DOHH2 (cell line): ENCODE results near the gene MYO5A.

Source experiments
- EZH2phosphoT487 ChIP-seq: fragments of 200-600 bp; sonication (generic); IDR thresholded peaks from 2 replicates; pipeline ENCODE4 v1.6.1; 2017; ENCODE audit warnings: borderline replicate concordance, mild to moderate bottlenecking, antibody characterized with exemption, low read length, moderate library complexity, mixed read lengths
- TF ChIP-seq, protein P1 (sequence below): fragments of 200-600 bp; sonication (generic); IDR thresholded peaks from one replicate; pipeline ENCODE4 v1.5.1; 2014; ENCODE audit warnings: antibody characterized with exemption, mild to moderate bottlenecking, low read depth, low read length; ENCODE audit not compliant: poor library complexity, severe bottlenecking

GRCh38 chr15:52361494-52361893 is 167.2 kb downstream of the MYO5A start:
- TF ChIP-seq, protein P1, sequence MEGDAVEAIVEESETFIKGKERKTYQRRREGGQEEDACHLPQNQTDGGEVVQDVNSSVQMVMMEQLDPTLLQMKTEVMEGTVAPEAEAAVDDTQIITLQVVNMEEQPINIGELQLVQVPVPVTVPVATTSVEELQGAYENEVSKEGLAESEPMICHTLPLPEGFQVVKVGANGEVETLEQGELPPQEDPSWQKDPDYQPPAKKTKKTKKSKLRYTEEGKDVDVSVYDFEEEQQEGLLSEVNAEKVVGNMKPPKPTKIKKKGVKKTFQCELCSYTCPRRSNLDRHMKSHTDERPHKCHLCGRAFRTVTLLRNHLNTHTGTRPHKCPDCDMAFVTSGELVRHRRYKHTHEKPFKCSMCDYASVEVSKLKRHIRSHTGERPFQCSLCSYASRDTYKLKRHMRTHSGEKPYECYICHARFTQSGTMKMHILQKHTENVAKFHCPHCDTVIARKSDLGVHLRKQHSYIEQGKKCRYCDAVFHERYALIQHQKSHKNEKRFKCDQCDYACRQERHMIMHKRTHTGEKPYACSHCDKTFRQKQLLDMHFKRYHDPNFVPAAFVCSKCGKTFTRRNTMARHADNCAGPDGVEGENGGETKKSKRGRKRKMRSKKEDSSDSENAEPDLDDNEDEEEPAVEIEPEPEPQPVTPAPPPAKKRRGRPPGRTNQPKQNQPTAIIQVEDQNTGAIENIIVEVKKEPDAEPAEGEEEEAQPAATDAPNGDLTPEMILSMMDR, result no peak
- TF ChIP-seq EZH2phosphoT487, result no peak
